KMS-11 (cell line): Measurements from ENCODE around the gene GLIS1.

ENCODE experiments used
- H2AFZ ChIP-seq: fragments of 200-600 bp; sonication (generic); 2 replicates; pipeline ENCODE4 v1.6.1; 2016; ENCODE audit warnings: antibody characterized with exemption, mixed run types, low read depth
- H3K27ac ChIP-seq: fragments of 200-600 bp; sonication (generic); 2 replicates; pipeline ENCODE4 v1.6.1; 2016; ENCODE audit warnings: mild to moderate bottlenecking, mixed run types
- H3K27me3 ChIP-seq: fragments of 200-600 bp; sonication (generic); 2 replicates; pipeline ENCODE4 v1.6.1; 2017; ENCODE audit warnings: mild to moderate bottlenecking, low read depth, mixed run types, moderate library complexity; ENCODE audit not compliant: insufficient read depth
- H3K36me3 ChIP-seq: fragments of 200-600 bp; sonication (generic); 2 replicates; pipeline ENCODE4 v1.6.1; 2017; ENCODE audit warnings: mild to moderate bottlenecking, mixed run types; ENCODE audit not compliant: insufficient read depth
- H3K4me1 ChIP-seq: fragments of 200-600 bp; sonication (generic); 2 replicates; pipeline ENCODE4 v1.6.1; 2016; ENCODE audit warnings: mild to moderate bottlenecking, low read depth, mixed run types; ENCODE audit not compliant: poor library complexity, severe bottlenecking
- H3K4me2 ChIP-seq: fragments of 200-600 bp; sonication (generic); 2 replicates; pipeline ENCODE4 v1.7.0; 2016; ENCODE audit warnings: mild to moderate bottlenecking, mixed run types
- H3K4me3 ChIP-seq: fragments of 200-600 bp; sonication (generic); IDR thresholded peaks from 2 replicates; pipeline ENCODE4 v1.6.1; 2017; ENCODE audit warnings: low read depth, low read length, mixed read lengths; ENCODE audit not compliant: insufficient read depth
- H3K79me2 ChIP-seq: fragments of 200-600 bp; sonication (generic); 2 replicates; pipeline ENCODE4 v1.6.1; 2016; ENCODE audit warnings: low read depth, mixed run types; ENCODE audit not compliant: insufficient read depth
- H3K9ac ChIP-seq: fragments of 200-600 bp; sonication (generic); 2 replicates; pipeline ENCODE4 v1.6.1; 2016; ENCODE audit warnings: mild to moderate bottlenecking, mixed run types
- H4K20me1 ChIP-seq: fragments of 200-600 bp; sonication (generic); 2 replicates; pipeline ENCODE4 v1.6.1; 2016; ENCODE audit warnings: mild to moderate bottlenecking, mixed run types; ENCODE audit not compliant: insufficient read depth
- TF ChIP-seq, protein P1 (sequence below): fragments of 200-600 bp; sonication (generic); conservative IDR thresholded peaks from 2 replicates; pipeline ENCODE4 v1.6.1; 2017; ENCODE audit warnings: low read depth, mild to moderate bottlenecking, antibody characterized with exemption, low read length, moderate library complexity, mixed read lengths

The GLIS1 gene

DNA sequence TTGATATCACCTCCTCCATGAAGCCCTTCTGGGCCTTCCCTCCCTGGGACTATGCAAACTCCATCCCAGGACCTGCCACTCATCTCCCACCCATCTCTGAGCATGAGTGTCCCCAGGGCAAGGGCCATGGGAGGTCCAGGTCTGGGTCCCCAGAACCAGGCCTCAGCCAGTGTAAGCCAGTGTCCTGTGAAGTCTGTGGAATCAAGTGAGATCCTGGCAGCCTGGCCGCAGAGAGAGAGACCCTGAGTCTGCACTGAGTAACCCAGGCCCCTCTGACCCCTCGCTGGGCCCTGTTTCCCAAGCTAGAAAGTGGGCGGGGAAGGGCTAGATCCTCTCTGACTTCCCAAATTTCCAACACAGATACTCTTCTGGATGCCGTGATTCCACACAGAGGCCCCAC is 147.0 kb downstream of the GLIS1 start:
- Histone ChIP-seq H2AFZ (no peak overlapping the region), H3K79me2 (no peaks in the 10 kb centered on the region), H3K4me1 (peaks cover 7% of the 10 kb centered on the region), H3K36me3 (no peaks in the 10 kb centered on the region), H3K27ac (no peak overlapping the region), H3K4me3 (no peak overlapping the region), H3K9ac (no peak overlapping the region), H3K27me3 (no peaks in the 10 kb centered on the region), H3K4me2 (no peak overlapping the region), H4K20me1 (no peaks in the 10 kb centered on the region)
- TF ChIP-seq, protein P1, sequence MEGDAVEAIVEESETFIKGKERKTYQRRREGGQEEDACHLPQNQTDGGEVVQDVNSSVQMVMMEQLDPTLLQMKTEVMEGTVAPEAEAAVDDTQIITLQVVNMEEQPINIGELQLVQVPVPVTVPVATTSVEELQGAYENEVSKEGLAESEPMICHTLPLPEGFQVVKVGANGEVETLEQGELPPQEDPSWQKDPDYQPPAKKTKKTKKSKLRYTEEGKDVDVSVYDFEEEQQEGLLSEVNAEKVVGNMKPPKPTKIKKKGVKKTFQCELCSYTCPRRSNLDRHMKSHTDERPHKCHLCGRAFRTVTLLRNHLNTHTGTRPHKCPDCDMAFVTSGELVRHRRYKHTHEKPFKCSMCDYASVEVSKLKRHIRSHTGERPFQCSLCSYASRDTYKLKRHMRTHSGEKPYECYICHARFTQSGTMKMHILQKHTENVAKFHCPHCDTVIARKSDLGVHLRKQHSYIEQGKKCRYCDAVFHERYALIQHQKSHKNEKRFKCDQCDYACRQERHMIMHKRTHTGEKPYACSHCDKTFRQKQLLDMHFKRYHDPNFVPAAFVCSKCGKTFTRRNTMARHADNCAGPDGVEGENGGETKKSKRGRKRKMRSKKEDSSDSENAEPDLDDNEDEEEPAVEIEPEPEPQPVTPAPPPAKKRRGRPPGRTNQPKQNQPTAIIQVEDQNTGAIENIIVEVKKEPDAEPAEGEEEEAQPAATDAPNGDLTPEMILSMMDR = no peak

GRCh38 chr1:53590531-53591515 is 148.1 kb downstream of the GLIS1 start:
- Histone ChIP-seq H4K20me1 (no peaks in the 10 kb centered on the region), H3K4me2 (no peak overlapping the region), H3K27ac (no peak overlapping the region), H3K9ac (no peak overlapping the region), H3K4me1 (peaks cover 7% of the 10 kb centered on the region), H3K79me2 (no peaks in the 10 kb centered on the region), H3K36me3 (no peaks in the 10 kb centered on the region), H3K4me3 (no peak overlapping the region), H2AFZ (no peak overlapping the region), H3K27me3 (no peaks in the 10 kb centered on the region)
- TF ChIP-seq, protein P1 = no peak

DNA sequence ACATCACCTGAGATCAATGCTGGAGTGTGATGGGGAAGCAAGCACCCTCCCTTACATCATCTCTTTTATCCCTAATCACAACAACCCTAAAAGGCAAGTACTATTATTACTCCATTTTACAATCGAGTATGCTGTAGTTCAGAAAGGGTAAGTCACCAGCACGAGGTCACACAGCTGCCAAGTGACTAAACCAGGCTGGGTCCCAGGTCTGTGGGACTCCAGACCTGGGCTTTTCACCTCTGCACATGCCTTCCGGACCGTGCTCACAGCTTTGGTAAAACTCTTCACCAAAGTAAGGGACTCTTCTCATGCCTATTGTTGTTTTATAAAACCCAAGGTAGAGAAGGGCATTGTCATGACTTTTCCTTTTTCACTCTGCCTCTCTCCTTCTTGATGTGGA is 148.9 kb downstream of the GLIS1 start:
- Histone ChIP-seq H3K9ac (no peak overlapping the region), H3K79me2 (no peaks in the 10 kb centered on the region), H3K4me1 (peaks cover 13% of the 10 kb centered on the region), H3K4me2 (no peak overlapping the region), H4K20me1 (no peaks in the 10 kb centered on the region), H2AFZ (no peak overlapping the region), H3K36me3 (no peaks in the 10 kb centered on the region), H3K27me3 (no peaks in the 10 kb centered on the region), H3K27ac (no peak overlapping the region), H3K4me3 (no peak overlapping the region)
- TF ChIP-seq, protein P1 = no peak

- Histone ChIP-seq H4K20me1 (no peaks in the 10 kb centered on the region), H3K4me3 (no peak overlapping the region), H3K27ac (no peak overlapping the region), H2AFZ (no peak overlapping the region), H3K79me2 (no peaks in the 10 kb centered on the region), H3K4me1 (peaks cover 21% of the 10 kb centered on the region), H3K9ac (no peak overlapping the region), H3K36me3 (no peaks in the 10 kb centered on the region), H3K4me2 (no peak overlapping the region), H3K27me3 (no peaks in the 10 kb centered on the region)
- TF ChIP-seq, protein P1 = no peak
These were observed 149.7 kb downstream of the GLIS1 start for GRCh38 chr1:53589043-53589887.
